GM13977 (cell line): ENCODE data around the gene FMNL2.
A peak's percentile ranks its signal among the peaks of the same experiment; 100 is the strongest.

Source experiments
- DNase-seq: peaks from one replicate; pipeline ENCODE4 v3.0.0; 2012; ENCODE audit warnings: low spot score
- CTCF ChIP-seq: IDR thresholded peaks from 2 replicates; pipeline ENCODE4 v1.5.1; 2012; ENCODE audit warnings: mild to moderate bottlenecking, control low read depth; ENCODE audit not compliant: insufficient read depth; ENCODE audit errors: extremely low read depth, missing control alignments
- in situ Hi-C: fragments of 300-500 bp; cut with MboI; formaldehyde crosslinking; loops from one replicate; pipeline ENCODE4 v1.12.0; 2022; ENCODE audit warnings: low sequenced_read_pairs, low pct_unique_long_range_greater_than_20kb, mixed read lengths, inconsistent platforms; ENCODE audit not compliant: unreplicated experiment

Gene FMNL2

GRCh38 chr2:152499896-152500735 is 165.1 kb downstream of the FMNL2 start:
- in situ Hi-C loops = no loop called here
- peak; percentile 11 for DNase-seq
- no peak for TF ChIP-seq CTCF

- in situ Hi-C loops = no loop called here
- no peak for DNase-seq
- no peak for TF ChIP-seq CTCF
These were observed 165.8 kb downstream of the FMNL2 start for GRCh38 chr2:152500772-152501171.

GRCh38 chr2:152501666-152502065 is 166.7 kb downstream of the FMNL2 start:
- in situ Hi-C loops = no loop called here
- no peak for DNase-seq

GRCh38 chr2:152504618-152505017 is 169.6 kb downstream of the FMNL2 start:
- DNase-seq = no peak
- in situ Hi-C loops = no loop called here
- TF ChIP-seq CTCF = no peak

More at GRCh38 chr2:152501666-152502065, 166.7 kb downstream of the FMNL2 start:
- no peak for TF ChIP-seq CTCF

GRCh38 chr2:152505495-152505906 is 170.5 kb downstream of the FMNL2 start:
- in situ Hi-C loops = no loop called here
- no peak for DNase-seq
- TF ChIP-seq CTCF = no peak

- no peak for DNase-seq
- TF ChIP-seq CTCF = no peak
- in situ Hi-C loops = no loop called here
These were observed 171.9 kb downstream of the FMNL2 start for GRCh38 chr2:152506843-152507242.

GRCh38 chr2:152507907-152508306 is 172.9 kb downstream of the FMNL2 start:
- DNase-seq = no peak
- TF ChIP-seq CTCF = no peak
- in situ Hi-C loops = no loop called here
